Upper lobe of left lung (tissue), 6 donors: ENCODE measurements around the gene RPS24. TPM values are rescaled to one million over a fixed set of nuclear protein-coding genes. Genes with fewer than 3 reads are reported as not detected.

Experiments used
- ATAC-seq, 2 donors: fragments of 200-7000 bp; cut with Tn5 transposase; one replicate each; pipeline ENCODE4 v1.9.1; 2022; ENCODE audit warnings: mild to moderate bottlenecking in 2 of 2, moderate library complexity in 2 of 2; ENCODE audit not compliant: low FRiP score in 2 of 2
- DNase-seq, 2 donors: peaks; one replicate each; pipeline ENCODE4 v3.0.0-alpha.2; 2019 to 2020
- H3K27ac ChIP-seq, 4 donors: fragments of 200-600 bp; sonication (generic); one replicate each; pipeline ENCODE4 v1.5.1; 2016 to 2019
- H3K27me3 ChIP-seq, 4 donors: fragments of 200-600 bp; sonication (generic); one replicate each; pipeline ENCODE4 v1.5.1; 2017 to 2019
- H3K36me3 ChIP-seq, 4 donors: fragments of 200-600 bp; sonication (generic); one replicate each; pipeline ENCODE4 v1.5.1; 2016 to 2019
- H3K4me1 ChIP-seq, 4 donors: fragments of 200-600 bp; sonication (generic); one replicate each; pipeline ENCODE4 v1.5.1; 2018 to 2019
- H3K4me3 ChIP-seq, 4 donors: fragments of 200-600 bp; sonication (generic); one replicate each; pipeline ENCODE4 v1.5.1; 2017 to 2019; ENCODE audit warnings: mild to moderate bottlenecking in 2 of 4, moderate library complexity in 1 of 4
- H3K9me3 ChIP-seq, 4 donors: fragments of 200-600 bp; sonication (generic); one replicate each; pipeline ENCODE4 v1.5.1; 2018 to 2019
- EP300 ChIP-seq, 4 donors: sonication (generic); formaldehyde crosslinking; IDR thresholded peaks; one replicate each; pipeline ENCODE4 v1.5.1; 2017; ENCODE audit warnings: antibody characterized with exemption in 4 of 4, control low read depth in 2 of 4
- POLR2A ChIP-seq, 4 donors: fragments of 450-650 bp; IDR thresholded peaks; one replicate each; pipeline ENCODE4 v1.5.1; 2016 to 2017; ENCODE audit warnings: antibody characterized with exemption in 4 of 4, mild to moderate bottlenecking in 2 of 4
- POLR2AphosphoS5 ChIP-seq, 2 donors: sonication (generic); formaldehyde crosslinking; IDR thresholded peaks; one replicate each; pipeline ENCODE4 v1.5.1; 2017; ENCODE audit warnings: antibody characterized with exemption in 2 of 2
- WGBS, 2 donors: methylation state at CpG; one replicate each; pipeline ENCODE4 v1.1.5; 2017 to 2018; 5-methylcytosine and 5-hydroxymethylcytosine counted together
- total RNA-seq, 6 donors: library from RNA; depleted of rRNA in 4 of 6; stranded (reverse); fragments of >200 nt in 4 of 6; gene quantifications; one replicate each; pipeline versions ENCODE4 v1.1.0 to v1.2.1, GENCODE V29; 2016 to 2021
- TF ChIP-seq, protein P1 (sequence below), 6 experiments: fragments of 450-650 bp in 4 of 6; fragments of 200-600 bp in 2 of 6; sonication (generic) in 2 of 6; IDR thresholded peaks; one replicate each; pipeline ENCODE4 v1.5.1; 2016 to 2019; ENCODE audit warnings: antibody characterized with exemption in 6 of 6
- donor health status: DM: no; HTN: no; CAD: no; lungs with moderate emphysema.
- donor health status: DM: no; HTN: yes; CAD: no; lungs with severe emphysema.

The RPS24 gene
- total RNA-seq, 6 donors from 2014 or later: 960 to 2,499 (median 1,242) TPM

DNA sequence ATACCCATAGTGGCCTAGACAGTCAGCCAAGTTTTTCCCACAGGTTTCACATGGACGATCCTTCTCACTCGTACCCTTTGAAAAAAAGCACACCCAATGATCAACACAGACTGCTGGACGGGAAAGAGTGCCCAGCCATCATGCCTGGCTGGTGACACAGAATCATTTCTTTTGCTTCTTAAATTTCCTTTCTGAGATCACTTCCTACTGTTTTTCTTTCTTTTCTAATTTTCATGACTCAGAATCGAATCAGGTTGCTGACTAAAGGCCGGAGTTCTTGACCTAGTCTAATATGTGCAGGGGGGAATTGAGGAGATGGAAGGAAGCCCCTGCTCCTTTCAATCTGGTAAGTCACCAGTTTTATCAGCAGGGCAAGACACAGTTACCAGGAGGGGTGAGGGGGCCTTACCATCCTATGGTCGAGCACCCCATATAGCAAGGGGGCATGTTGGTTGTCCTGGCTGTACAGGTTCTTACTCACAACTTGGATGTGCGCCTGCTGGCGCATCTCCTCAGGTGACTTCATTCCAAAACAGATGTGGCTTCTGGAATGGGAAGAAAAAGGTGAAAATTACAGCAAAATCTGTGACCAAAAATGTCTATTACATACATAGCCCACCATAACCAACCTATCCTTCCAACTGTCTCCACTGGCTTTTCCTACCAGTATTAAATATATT is 7.8 kb upstream of the RPS24 start:
- no peak for DNase-seq
- no peaks in the 10 kb centered on the region for H3K27me3 ChIP-seq
- H3K9me3 ChIP-seq: no peaks in the 10 kb centered on the region
- ATAC-seq: no peak
- H3K4me3 ChIP-seq: no peak overlapping the region
- H3K36me3 ChIP-seq: peaks cover 34 to 52% (median 49%) of the 10 kb centered on the region in 4 donors
- TF ChIP-seq, protein P1, sequence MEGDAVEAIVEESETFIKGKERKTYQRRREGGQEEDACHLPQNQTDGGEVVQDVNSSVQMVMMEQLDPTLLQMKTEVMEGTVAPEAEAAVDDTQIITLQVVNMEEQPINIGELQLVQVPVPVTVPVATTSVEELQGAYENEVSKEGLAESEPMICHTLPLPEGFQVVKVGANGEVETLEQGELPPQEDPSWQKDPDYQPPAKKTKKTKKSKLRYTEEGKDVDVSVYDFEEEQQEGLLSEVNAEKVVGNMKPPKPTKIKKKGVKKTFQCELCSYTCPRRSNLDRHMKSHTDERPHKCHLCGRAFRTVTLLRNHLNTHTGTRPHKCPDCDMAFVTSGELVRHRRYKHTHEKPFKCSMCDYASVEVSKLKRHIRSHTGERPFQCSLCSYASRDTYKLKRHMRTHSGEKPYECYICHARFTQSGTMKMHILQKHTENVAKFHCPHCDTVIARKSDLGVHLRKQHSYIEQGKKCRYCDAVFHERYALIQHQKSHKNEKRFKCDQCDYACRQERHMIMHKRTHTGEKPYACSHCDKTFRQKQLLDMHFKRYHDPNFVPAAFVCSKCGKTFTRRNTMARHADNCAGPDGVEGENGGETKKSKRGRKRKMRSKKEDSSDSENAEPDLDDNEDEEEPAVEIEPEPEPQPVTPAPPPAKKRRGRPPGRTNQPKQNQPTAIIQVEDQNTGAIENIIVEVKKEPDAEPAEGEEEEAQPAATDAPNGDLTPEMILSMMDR (IDR thresholded peaks at IDR 0.05): no peak
- TF ChIP-seq POLR2A (IDR thresholded peaks at IDR 0.05) (no peak), EP300 (IDR thresholded peaks at IDR 0.05) (no peak), POLR2AphosphoS5 (IDR thresholded peaks at IDR 0.05) (no peak)
- H3K4me1 ChIP-seq: peaks cover 14 to 22% (median 18%) of the 10 kb centered on the region in 4 donors
- WGBS, 2 donors: 92 to 97% methylated on average over 8 of the region's 8 CpGs
- H3K27ac ChIP-seq: no peak overlapping the region

DNA sequence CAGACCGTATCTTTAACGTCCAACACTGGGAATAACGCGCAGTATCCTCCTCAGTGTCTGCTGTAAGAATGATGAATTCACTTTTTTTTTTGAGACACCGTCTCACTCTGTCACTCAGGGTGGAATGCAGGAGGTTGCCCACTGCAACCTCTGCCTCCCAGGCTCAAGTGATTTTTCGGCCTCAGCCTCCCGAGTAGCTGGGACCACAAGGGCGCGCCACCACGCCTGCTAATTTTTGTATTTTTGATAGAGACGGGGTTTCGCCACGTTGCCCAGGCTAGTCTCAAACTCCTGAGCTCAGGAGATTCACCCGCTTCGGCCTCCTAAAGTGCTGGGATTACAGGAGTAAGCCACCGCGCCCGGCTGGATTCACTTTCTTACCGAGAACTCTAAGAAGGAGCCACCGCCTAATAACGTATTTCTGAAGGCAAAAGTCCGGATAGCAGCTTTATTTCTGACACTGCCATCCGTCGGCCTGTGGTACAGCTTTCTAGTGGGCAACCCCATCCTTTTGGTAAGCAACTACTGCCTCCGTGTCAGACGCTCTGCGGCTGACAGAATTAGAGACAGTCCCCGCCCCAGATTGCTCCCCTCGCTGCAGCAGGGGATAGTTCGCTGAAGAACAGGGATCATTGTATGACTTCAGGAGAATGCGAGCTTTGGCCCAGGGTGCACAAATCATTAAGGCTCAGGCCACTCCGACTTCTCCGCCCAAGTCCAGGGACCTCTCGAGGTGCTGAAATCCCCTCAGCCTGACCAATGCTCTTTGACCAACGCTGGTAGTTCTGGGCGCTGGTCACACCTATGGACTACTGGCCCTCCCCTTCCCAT is 5.0 kb upstream of the RPS24 start:
- peak overlapping the region; percentile 75 to 97 (median 94) for H3K4me3 ChIP-seq
- peak overlapping the region; percentile 61 to 86 (median 82) for H3K27ac ChIP-seq
- peaks cover 15 to 24% (median 22%) of the 10 kb centered on the region in 4 donors for H3K36me3 ChIP-seq
- no peaks in the 10 kb centered on the region for H3K27me3 ChIP-seq
- 41 to 61% methylated on average over 17 to 36 of the region's 36 CpGs for WGBS, 2 donors
- H3K4me1 ChIP-seq: peaks cover 17 to 27% (median 21%) of the 10 kb centered on the region in 4 donors
- TF ChIP-seq POLR2AphosphoS5 (IDR thresholded peaks at IDR 0.05) (no peak), POLR2A (IDR thresholded peaks at IDR 0.05) (no peak), EP300 (IDR thresholded peaks at IDR 0.05) (no peak)
- TF ChIP-seq, protein P1 (IDR thresholded peaks at IDR 0.05): no peak
- H3K9me3 ChIP-seq: no peaks in the 10 kb centered on the region
- peak in 1 of 2 donors; percentile 36 for DNase-seq
- ATAC-seq: peak; percentile 27 to 48

- H3K4me1 ChIP-seq: peaks cover 20 to 30% (median 24%) of the 10 kb centered on the region in 4 donors
- TF ChIP-seq POLR2A (IDR thresholded peaks at IDR 0.05) (peak in 1 of 4 donors; percentile 56), EP300 (IDR thresholded peaks at IDR 0.05) (peak in 1 of 4 donors; percentile 56), POLR2AphosphoS5 (IDR thresholded peaks at IDR 0.05) (peak; percentile 89 to 93)
- TF ChIP-seq, protein P1 (IDR thresholded peaks at IDR 0.05): peak; percentile 30 to 74 (median 62)
- H3K36me3 ChIP-seq: peaks cover 12 to 15% (median 15%) of the 10 kb centered on the region in 4 donors
- peak within 1 kb of the TSS; percentile 61 to 86 (median 82) for H3K27ac ChIP-seq
- peak; percentile 88 to 92 for ATAC-seq
- H3K27me3 ChIP-seq: no peaks in the 10 kb centered on the region
- peak; percentile 88 for DNase-seq
- H3K9me3 ChIP-seq: no peaks in the 10 kb centered on the region
- 1% methylated on average over 35 of the region's 35 CpGs for WGBS, 2 donors
- peak within 1 kb of the TSS; percentile 75 to 97 (median 94) for H3K4me3 ChIP-seq
Observed at GRCh38 chr10:78029269-78030226, 4.1 kb upstream of the RPS24 start, which contains the start of gene POLR3A. TSS of gene POLR3A (minus strand) at chr10:78029515. CDS start at chr10:78029407, 108 bp downstream.

GRCh38 chr10:78033387-78033636 is 351 bp upstream of the RPS24 start:
- no peaks in the 10 kb centered on the region for H3K27me3 ChIP-seq
- ATAC-seq (no peak), DNase-seq (no peak)
- H3K4me1 ChIP-seq: peaks cover 38 to 56% (median 49%) of the 10 kb centered on the region in 4 donors
- H3K9me3 ChIP-seq: no peaks in the 10 kb centered on the region
- peaks cover 17 to 32% (median 19%) of the 10 kb centered on the region in 4 donors for H3K36me3 ChIP-seq
- no peak for TF ChIP-seq POLR2AphosphoS5 (IDR thresholded peaks at IDR 0.05)
- no peak for TF ChIP-seq POLR2A (IDR thresholded peaks at IDR 0.05)
- TF ChIP-seq, protein P1 (IDR thresholded peaks at IDR 0.05): no peak
- TF ChIP-seq EP300 (IDR thresholded peaks at IDR 0.05): no peak
- H3K27ac ChIP-seq: peak overlapping the region in 3 of 4 donors; percentile 10 to 90 (median 84)
- 0% methylated on average over 4 of the region's 4 CpGs for WGBS, 2 donors
- peak overlapping the region in 3 of 4 donors; percentile 71 to 88 (median 71) for H3K4me3 ChIP-seq
